ENCODE results near the gene SLC29A3. TPM values are rescaled to one million over a fixed set of nuclear protein-coding genes. Genes with fewer than 3 reads are reported as not detected.
A peak's percentile ranks its signal among the peaks of the same experiment; 100 is the strongest.

SLC29A3 gene
- total and polyA plus RNA-seq, 4 experiments from 2014 or later: 7.0 to 9.1 (median 8.2) TPM

DNA sequence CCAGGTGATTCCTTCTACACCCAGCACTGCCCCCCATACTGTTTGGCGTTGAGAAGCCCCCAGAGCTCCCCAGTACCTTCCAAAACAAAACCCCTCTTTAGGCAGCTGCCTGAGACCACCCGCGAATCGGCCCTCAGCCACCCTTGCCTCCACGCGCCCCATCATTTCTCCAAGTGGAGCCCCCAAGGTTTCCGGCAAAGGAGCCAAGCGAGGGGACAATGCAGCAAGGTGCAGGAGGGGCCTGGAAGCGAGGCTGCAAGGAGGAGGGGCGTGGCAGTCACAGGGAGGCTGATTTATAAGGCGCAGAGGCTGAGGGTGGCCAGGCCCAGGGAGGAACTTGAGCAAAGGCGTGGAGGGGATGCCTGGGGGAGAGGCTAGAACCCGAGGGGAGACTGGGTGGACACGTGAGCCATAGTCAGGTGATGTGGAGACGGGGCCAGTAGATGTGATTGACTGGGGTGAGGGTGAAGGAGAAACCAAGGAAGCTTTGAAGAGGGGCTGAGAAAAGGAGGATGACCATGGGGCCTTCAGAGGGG, 16.2 kb downstream of the SLC29A3 start:
- H3K9me3 ChIP-seq (ENCODE audit: control insufficient read depth in 1 of 2, low read length in 2 of 2): no peaks in the 10 kb centered on the region
- CTCF ChIA-PET (ENCODE audit: partially characterized antibody): interaction anchor here (1.1 to 2.0 kb wide), 3 partner anchors 20 to 49 kb away, joined by 3 to 7 read pairs (median 4); no protein-coding TSS in a partner anchor
- Mint-ChIP-seq H3K36me3 (peaks cover 22 to 33% of the 10 kb centered on the region in 2 donors), H3K4me3 (no peak overlapping the region), H3K4me1 (peaks cover 0 to 6% (median 1%) of the 10 kb centered on the region in 4 donors), H3K27me3 (no peaks in the 10 kb centered on the region), H3K9me3 (no peaks in the 10 kb centered on the region), H3K27ac (peak overlapping the region in 4 of 7 donors; percentile 17 to 69 (median 39))
- no peaks in the 10 kb centered on the region for H3K36me3 ChIP-seq (ENCODE audit: insufficient read depth, low read length)
- no peak for DNase-seq
- POLR2A ChIA-PET (ENCODE audit: partially characterized antibody): no interaction called here
- no peak overlapping the region for H3K27ac ChIP-seq (ENCODE audit: low read depth, low read length)
- H3K4me3 ChIP-seq (ENCODE audit: low read length in 2 of 2): no peak overlapping the region
- intact Hi-C loops (cut with micrococcal nuclease): no loop called here
- H3K4me1 ChIP-seq (ENCODE audit: insufficient read depth, low read length): no peaks in the 10 kb centered on the region
- no peaks in the 10 kb centered on the region for H3K27me3 ChIP-seq (ENCODE audit: insufficient read depth, low read length)

DNA sequence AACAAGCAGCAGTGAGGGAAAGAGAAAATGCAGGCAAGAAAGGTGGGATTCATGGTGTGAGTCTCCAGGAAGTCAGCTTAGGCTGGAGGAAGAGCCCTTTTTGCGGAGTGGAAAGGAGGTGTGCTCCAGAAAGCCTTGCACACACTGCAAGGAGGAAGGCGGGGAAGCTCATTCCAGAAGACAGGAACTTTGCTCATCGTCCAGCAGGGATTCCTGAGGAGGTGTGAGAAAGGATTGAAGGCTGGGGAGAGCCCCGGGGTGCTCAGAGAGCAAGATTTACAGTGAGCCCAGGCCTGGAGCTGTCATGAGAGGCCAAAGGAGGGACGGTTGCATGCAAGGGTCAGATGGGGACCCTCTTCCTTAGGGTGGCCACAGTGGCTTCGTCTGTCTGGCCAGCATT, 17.6 kb downstream of the SLC29A3 start:
- H3K36me3 ChIP-seq (ENCODE audit: insufficient read depth, low read length): no peaks in the 10 kb centered on the region
- H3K9me3 ChIP-seq (ENCODE audit: control insufficient read depth in 1 of 2, low read length in 2 of 2): no peaks in the 10 kb centered on the region
- no peaks in the 10 kb centered on the region for H3K4me1 ChIP-seq (ENCODE audit: insufficient read depth, low read length)
- H3K36me3 Mint-ChIP-seq: peaks cover 22 to 29% of the 10 kb centered on the region in 2 donors
- DNase-seq: no peak
- H3K27ac Mint-ChIP-seq: peak overlapping the region in 2 of 7 donors; percentile 30 to 36
- intact Hi-C loops (cut with micrococcal nuclease): no loop called here
- H3K4me3 ChIP-seq (ENCODE audit: low read length in 2 of 2): no peak overlapping the region
- H3K9me3 Mint-ChIP-seq: no peaks in the 10 kb centered on the region
- no peaks in the 10 kb centered on the region for H3K27me3 ChIP-seq (ENCODE audit: insufficient read depth, low read length)
- H3K4me1 Mint-ChIP-seq: peaks cover 0 to 6% (median 0%) of the 10 kb centered on the region in 4 donors
- POLR2A ChIA-PET (ENCODE audit: partially characterized antibody): no interaction called here
- no peak overlapping the region for H3K27ac ChIP-seq (ENCODE audit: low read depth, low read length)
- CTCF ChIA-PET (ENCODE audit: partially characterized antibody): interaction anchor here (0.5 to 2.0 kb wide), 2 partner anchors 23 to 516 kb away, joined by 3 to 7 read pairs; no protein-coding TSS in a partner anchor
- no peaks in the 10 kb centered on the region for H3K27me3 Mint-ChIP-seq
- H3K4me3 Mint-ChIP-seq: no peak overlapping the region

DNA sequence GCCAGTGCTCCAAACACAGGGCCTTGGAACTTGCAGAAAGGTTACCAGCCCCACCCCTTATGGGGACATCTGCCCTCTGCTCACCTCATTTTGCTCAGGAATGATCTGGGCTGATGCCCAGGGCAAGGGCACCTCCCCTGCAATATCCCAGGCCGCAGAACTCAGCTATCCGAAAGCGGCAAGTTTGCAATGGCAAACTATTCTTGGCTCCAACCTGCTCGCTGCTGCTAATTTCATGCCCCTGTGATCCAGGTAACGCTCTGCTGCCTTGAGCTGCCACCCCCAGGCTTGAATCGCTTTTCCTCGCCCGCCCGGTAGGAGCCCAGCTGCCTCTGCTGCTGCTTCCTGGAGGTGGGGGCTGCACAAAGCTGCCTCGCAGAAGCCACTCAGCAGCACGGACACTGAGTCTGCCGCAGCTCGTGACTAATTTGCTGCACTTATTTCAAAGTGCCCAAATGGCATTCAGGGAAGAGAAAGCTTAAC, 18.2 kb downstream of the SLC29A3 start:
- no peaks in the 10 kb centered on the region for H3K9me3 Mint-ChIP-seq
- Histone ChIP-seq H3K36me3 (ENCODE audit: insufficient read depth, low read length) (no peaks in the 10 kb centered on the region), H3K9me3 (ENCODE audit: control insufficient read depth in 1 of 2, low read length in 2 of 2) (no peaks in the 10 kb centered on the region), H3K4me1 (ENCODE audit: insufficient read depth, low read length) (no peaks in the 10 kb centered on the region), H3K4me3 (ENCODE audit: low read length in 2 of 2) (no peak overlapping the region), H3K27ac (ENCODE audit: low read depth, low read length) (no peak overlapping the region), H3K27me3 (ENCODE audit: insufficient read depth, low read length) (no peaks in the 10 kb centered on the region)
- H3K36me3 Mint-ChIP-seq: peaks cover 22 to 30% of the 10 kb centered on the region in 2 donors
- CTCF ChIA-PET (ENCODE audit: partially characterized antibody): interaction anchor here (0.5 to 2.0 kb wide), 2 partner anchors 24 to 515 kb away, joined by 3 to 7 read pairs; no protein-coding TSS in a partner anchor
- peaks cover 0 to 6% (median 0%) of the 10 kb centered on the region in 4 donors for H3K4me1 Mint-ChIP-seq
- no peaks in the 10 kb centered on the region for H3K27me3 Mint-ChIP-seq
- intact Hi-C loops (cut with micrococcal nuclease): no loop called here
- DNase-seq: no peak
- no peak overlapping the region for H3K27ac Mint-ChIP-seq
- POLR2A ChIA-PET (ENCODE audit: partially characterized antibody): interaction anchor here (1.7 kb wide), 1 partner anchor 18 kb away, joined by 5 read pairs; the partner anchor contains the start of gene SLC29A3
- H3K4me3 Mint-ChIP-seq: no peak overlapping the region

DNA sequence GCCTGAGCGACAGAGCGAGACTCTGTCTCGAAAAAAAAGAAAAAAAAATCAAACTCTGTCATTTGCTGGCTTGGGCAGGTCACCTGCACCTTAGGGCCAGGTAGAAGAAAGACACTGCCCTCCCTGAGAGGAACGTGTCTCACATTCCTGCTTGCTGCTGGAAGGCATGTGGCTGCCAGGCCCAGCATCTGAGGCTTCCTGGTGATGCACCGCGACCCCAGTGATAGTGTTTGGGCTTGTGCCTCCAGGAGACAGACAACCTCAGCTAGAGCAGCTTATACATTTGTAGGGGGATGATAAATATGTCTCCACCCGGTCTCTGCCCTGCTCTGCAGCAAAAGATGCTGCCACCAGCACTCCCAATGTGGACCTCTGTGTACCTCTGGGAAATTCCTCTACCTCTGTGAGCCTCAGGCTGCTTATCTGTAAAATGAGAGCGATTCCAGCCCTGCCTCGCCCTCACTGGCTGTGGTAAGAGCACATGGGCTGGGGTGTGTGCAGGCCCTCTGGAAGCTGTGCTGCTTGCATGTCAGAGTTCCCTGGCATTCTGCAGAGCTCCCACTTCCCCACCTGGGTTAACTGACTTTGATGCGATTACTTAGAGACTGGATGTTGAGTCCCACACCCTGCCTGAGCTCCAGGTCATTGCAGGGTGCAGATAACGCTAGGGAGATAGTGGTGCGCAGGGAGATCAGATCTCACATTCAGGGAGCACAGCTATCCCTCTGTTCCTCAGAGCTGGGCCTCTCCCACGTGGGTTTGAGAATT, 19.9 kb downstream of the SLC29A3 start:
- no peaks in the 10 kb centered on the region for H3K36me3 ChIP-seq (ENCODE audit: insufficient read depth, low read length)
- no peaks in the 10 kb centered on the region for H3K27me3 Mint-ChIP-seq
- H3K4me3 Mint-ChIP-seq: no peak overlapping the region
- H3K27me3 ChIP-seq (ENCODE audit: insufficient read depth, low read length): no peaks in the 10 kb centered on the region
- H3K27ac ChIP-seq (ENCODE audit: low read depth, low read length): no peak overlapping the region
- no peaks in the 10 kb centered on the region for H3K9me3 Mint-ChIP-seq
- no peak overlapping the region for H3K27ac Mint-ChIP-seq
- H3K4me1 Mint-ChIP-seq: peaks cover 0 to 6% (median 0%) of the 10 kb centered on the region in 4 donors
- H3K9me3 ChIP-seq (ENCODE audit: control insufficient read depth in 1 of 2, low read length in 2 of 2): no peaks in the 10 kb centered on the region
- DNase-seq: no peak
- ChIA-PET CTCF (ENCODE audit: partially characterized antibody) (no interaction called here), POLR2A (ENCODE audit: partially characterized antibody) (interaction anchor here (1.7 kb wide), 1 partner anchor 20 kb away, joined by 5 read pairs; the partner anchor contains the start of gene SLC29A3)
- H3K4me3 ChIP-seq (ENCODE audit: low read length in 2 of 2): no peak overlapping the region
- H3K4me1 ChIP-seq (ENCODE audit: insufficient read depth, low read length): no peaks in the 10 kb centered on the region
- intact Hi-C loops (cut with micrococcal nuclease): no loop called here
- peaks cover 17 to 26% of the 10 kb centered on the region in 2 donors for H3K36me3 Mint-ChIP-seq

DNA sequence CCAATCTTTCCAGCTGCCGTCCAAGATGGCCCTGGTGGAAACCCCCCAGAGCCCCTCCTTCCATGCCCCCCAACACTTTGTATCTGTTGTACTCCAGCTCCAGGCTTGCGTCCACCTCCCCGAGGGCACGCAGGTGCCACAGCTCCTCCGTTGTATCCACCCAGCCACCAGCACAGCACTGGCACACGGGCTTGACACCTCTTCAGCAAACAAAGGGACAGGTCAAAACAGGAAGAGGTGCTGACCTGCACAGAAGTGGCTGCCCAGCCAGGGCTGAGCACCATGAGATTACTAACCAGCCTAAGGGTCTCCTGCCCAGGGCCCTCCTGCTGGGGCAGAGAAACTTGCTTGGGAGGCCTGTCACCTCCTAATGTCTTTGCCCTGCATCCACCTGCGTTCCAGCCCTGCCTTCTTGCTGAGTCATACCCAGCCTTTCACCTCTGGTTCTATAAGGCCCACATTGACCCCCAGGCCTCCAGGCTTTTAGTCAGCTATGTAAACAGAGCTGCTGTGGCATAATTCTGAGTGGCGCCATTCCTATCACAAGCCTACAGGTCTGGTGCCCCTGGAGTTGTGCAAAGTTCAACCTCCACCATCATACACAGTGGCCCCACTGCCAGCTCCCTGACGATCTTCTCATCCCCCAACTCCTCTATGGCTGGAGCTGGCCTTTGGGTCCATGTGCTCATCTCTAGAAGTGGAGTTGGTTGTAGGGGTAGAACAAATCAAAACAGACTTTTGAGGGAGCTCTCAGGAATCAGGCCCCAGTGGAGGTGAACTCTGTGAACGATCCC, 20.9 kb downstream of the SLC29A3 start:
- H3K36me3 ChIP-seq (ENCODE audit: insufficient read depth, low read length): no peaks in the 10 kb centered on the region
- no peaks in the 10 kb centered on the region for H3K4me1 ChIP-seq (ENCODE audit: insufficient read depth, low read length)
- H3K27ac ChIP-seq (ENCODE audit: low read depth, low read length): no peak overlapping the region
- Mint-ChIP-seq H3K4me3 (no peak overlapping the region), H3K9me3 (no peaks in the 10 kb centered on the region), H3K36me3 (peaks cover 9 to 22% of the 10 kb centered on the region in 2 donors), H3K27me3 (no peaks in the 10 kb centered on the region), H3K27ac (peak overlapping the region in 1 of 7 donors; percentile 9), H3K4me1 (peaks cover 0 to 6% (median 0%) of the 10 kb centered on the region in 4 donors)
- ChIA-PET POLR2A (ENCODE audit: partially characterized antibody) (no interaction called here), CTCF (ENCODE audit: partially characterized antibody) (no interaction called here)
- DNase-seq: no peak
- intact Hi-C loops (cut with micrococcal nuclease): no loop called here
- H3K27me3 ChIP-seq (ENCODE audit: insufficient read depth, low read length): no peaks in the 10 kb centered on the region
- H3K9me3 ChIP-seq (ENCODE audit: control insufficient read depth in 1 of 2, low read length in 2 of 2): no peaks in the 10 kb centered on the region
- H3K4me3 ChIP-seq (ENCODE audit: low read length in 2 of 2): no peak overlapping the region

DNA sequence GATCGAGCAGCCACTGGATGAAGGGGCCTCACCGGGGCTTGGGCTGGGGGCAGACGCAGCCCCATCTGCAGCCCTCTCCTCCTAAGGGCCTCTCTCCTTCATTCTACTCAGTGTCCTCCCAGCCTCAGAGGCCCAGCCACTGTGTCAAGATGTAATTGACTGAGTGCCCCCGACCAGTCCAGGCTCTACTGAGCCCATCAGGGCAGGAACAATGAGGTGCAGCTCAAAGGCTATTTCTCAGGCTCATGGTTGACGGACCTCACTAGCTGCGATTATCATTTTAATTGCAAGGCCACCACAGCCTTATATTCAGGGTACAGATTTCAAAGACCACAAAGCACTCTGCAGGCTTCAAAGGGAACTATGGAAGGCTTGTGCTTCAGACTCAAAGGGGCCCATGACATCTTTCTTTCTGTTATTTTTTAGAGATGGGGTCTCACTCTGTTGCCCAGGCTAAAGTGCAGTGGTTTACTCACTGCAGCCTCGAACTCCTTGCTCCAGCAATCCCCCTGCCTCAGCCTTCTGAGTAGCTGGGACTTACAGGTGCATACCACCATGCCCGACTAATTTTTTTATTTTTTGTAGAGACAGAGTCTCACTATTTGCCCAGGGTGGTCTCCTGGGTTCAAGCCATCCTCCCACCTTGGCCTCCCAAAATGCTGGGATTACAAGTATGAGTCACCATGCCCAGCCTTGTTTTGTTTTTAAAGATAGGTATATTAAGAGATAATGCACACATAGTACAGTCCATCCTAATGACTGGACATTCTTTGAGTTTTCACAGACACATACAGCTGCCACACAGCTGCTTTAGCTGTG, 23.7 kb downstream of the SLC29A3 start:
- Mint-ChIP-seq H3K4me3 (no peak overlapping the region), H3K27me3 (no peaks in the 10 kb centered on the region), H3K27ac (no peak overlapping the region), H3K9me3 (no peaks in the 10 kb centered on the region), H3K4me1 (no peaks in the 10 kb centered on the region), H3K36me3 (peaks cover 9% of the 10 kb centered on the region in 2 donors)
- ChIA-PET POLR2A (ENCODE audit: partially characterized antibody) (no interaction called here), CTCF (ENCODE audit: partially characterized antibody) (interaction anchor here (1.0 kb wide), 1 partner anchor 61 kb away, joined by 3 read pairs; no protein-coding TSS in a partner anchor)
- no peaks in the 10 kb centered on the region for H3K9me3 ChIP-seq (ENCODE audit: control insufficient read depth in 1 of 2, low read length in 2 of 2)
- DNase-seq: no peak
- no peak overlapping the region for H3K27ac ChIP-seq (ENCODE audit: low read depth, low read length)
- H3K27me3 ChIP-seq (ENCODE audit: insufficient read depth, low read length): no peaks in the 10 kb centered on the region
- no peak overlapping the region for H3K4me3 ChIP-seq (ENCODE audit: low read length in 2 of 2)
- H3K36me3 ChIP-seq (ENCODE audit: insufficient read depth, low read length): no peaks in the 10 kb centered on the region
- H3K4me1 ChIP-seq (ENCODE audit: insufficient read depth, low read length): no peaks in the 10 kb centered on the region
- intact Hi-C loops (cut with micrococcal nuclease): no loop called here
